Hepatic stellate cell (primary cell): Measurements from ENCODE around the gene SLC24A1.

Source experiments
- DNase-seq: peaks from one replicate; pipeline ENCODE4 v3.0.0; 2011; ENCODE audit warnings: low spot score

SLC24A1 gene

GRCh38 chr15:65618560-65619109 is 3.1 kb upstream of the SLC24A1 start:
- DNase-seq, result no peak

- no peak for DNase-seq
Measured at GRCh38 chr15:65619626-65620290, 2.0 kb upstream of the SLC24A1 start.

- no peak for DNase-seq
Measured at GRCh38 chr15:65620833-65621232, 905 bp upstream of the SLC24A1 start.

- DNase-seq, result no peak
Measured at GRCh38 chr15:65623103-65623502, 1.4 kb downstream of the SLC24A1 start.

- DNase-seq, result no peak
Measured at GRCh38 chr15:65626856-65627255, 5.1 kb downstream of the SLC24A1 start.

GRCh38 chr15:65629548-65629947 is 7.8 kb downstream of the SLC24A1 start:
- DNase-seq, result no peak

GRCh38 chr15:65630760-65631159 is 9.0 kb downstream of the SLC24A1 start:
- no peak for DNase-seq

- no peak for DNase-seq
Measured at GRCh38 chr15:65631503-65631902, 9.8 kb downstream of the SLC24A1 start.

GRCh38 chr15:65632780-65633375 is 11.1 kb downstream of the SLC24A1 start:
- no peak for DNase-seq

- DNase-seq, result no peak
Measured at GRCh38 chr15:65633752-65634151, 12.0 kb downstream of the SLC24A1 start.

- no peak for DNase-seq
Measured at GRCh38 chr15:65634356-65634755, 12.6 kb downstream of the SLC24A1 start.

- DNase-seq, result no peak
Measured at GRCh38 chr15:65638109-65638508, 16.4 kb downstream of the SLC24A1 start.

GRCh38 chr15:65638681-65639089 is 16.9 kb downstream of the SLC24A1 start:
- DNase-seq, result peak; percentile 83

- DNase-seq, result no peak
Measured at GRCh38 chr15:65639509-65639908, 17.8 kb downstream of the SLC24A1 start.

GRCh38 chr15:65641768-65642475 is 20.2 kb downstream of the SLC24A1 start:
- DNase-seq, result no peak

GRCh38 chr15:65642594-65642993 is 20.9 kb downstream of the SLC24A1 start:
- DNase-seq, result no peak

- DNase-seq, result no peak
Measured at GRCh38 chr15:65644282-65644681, 22.5 kb downstream of the SLC24A1 start.

- DNase-seq, result no peak
Measured at GRCh38 chr15:65645392-65645791, 23.7 kb downstream of the SLC24A1 start.

- DNase-seq, result peak; percentile 42
Measured at GRCh38 chr15:65646486-65646885, 24.7 kb downstream of the SLC24A1 start.

- DNase-seq, result no peak
Measured at GRCh38 chr15:65650312-65651041, 28.7 kb downstream of the SLC24A1 start.

- DNase-seq, result no peak
Measured at GRCh38 chr15:65651042-65651322, 29.2 kb downstream of the SLC24A1 start.
